Neuron (in vitro differentiated cells): ENCODE results near the gene ZDHHC7.
"Not testable (repeated sequence)": the region's sequence is repeated elsewhere in the genome, so short reads cannot be mapped to it uniquely, and the experiment has no call there.

Experiments
- H2AFZ ChIP-seq: one replicate; pipeline ENCODE4 v1.6.1; 2013; ENCODE audit warnings: low read depth, mild to moderate bottlenecking, inconsistent platforms, low read length, moderate library complexity
- H3K27me3 ChIP-seq: one replicate; pipeline ENCODE4 v1.6.1; 2013; ENCODE audit warnings: low read length; ENCODE audit not compliant: insufficient read depth
- H3K36me3 ChIP-seq: one replicate; pipeline ENCODE4 v1.6.1; 2013; ENCODE audit warnings: low read length; ENCODE audit not compliant: insufficient read depth
- H3K4me1 ChIP-seq: one replicate; pipeline ENCODE4 v1.6.1; 2013; ENCODE audit warnings: low read length; ENCODE audit not compliant: insufficient read depth
- H3K4me3 ChIP-seq: 2 replicates; pipeline ENCODE4 v1.5.1; 2013; ENCODE audit warnings: mild to moderate bottlenecking, low read length, moderate library complexity
- H3K9me3 ChIP-seq: one replicate; pipeline ENCODE4 v1.6.1; 2013; ENCODE audit warnings: low read length

Gene ZDHHC7

DNA sequence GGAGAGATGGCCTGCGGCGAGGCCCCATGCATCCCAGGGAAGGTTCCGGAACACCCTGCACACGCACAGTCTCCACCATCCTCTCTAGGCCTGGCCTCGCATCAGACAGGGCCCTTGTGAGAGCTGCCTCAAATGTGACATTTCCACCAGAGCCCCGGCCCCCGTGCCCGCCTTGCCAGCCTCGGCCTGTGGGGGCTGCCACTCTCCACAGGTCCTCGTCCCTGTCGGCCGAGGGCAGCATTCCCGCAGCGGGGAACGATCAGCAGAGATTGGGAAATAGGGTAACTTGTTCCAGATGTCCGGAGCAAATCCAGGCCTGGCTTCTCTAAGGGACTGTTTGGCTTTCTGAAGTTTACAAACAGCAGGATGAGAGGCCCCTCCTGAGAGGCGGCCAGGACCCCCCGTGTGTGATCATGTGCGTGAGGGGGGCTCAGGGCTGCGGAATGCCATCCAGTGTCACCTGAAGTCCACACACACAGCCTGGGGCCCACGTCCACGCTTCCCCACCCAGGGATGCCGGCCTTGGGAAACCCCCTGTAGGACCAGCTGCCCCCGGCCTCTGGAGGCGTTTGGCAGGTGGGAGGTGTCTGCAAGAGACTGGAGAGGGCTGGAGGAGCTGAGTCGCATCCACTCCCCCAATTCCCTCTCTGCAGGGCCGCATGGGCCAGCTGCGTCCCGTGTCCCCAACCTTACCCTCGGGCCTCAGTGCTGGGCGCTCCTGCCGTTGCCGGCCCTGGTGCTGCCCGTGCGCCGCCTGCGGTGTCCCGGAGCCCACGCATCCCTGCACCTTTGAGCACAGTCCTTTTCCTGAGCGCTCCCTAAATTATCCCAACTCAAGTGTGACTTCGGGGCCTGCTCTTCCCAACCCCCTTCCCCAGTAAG lies 70.4 kb downstream of the ZDHHC7 start:
- Histone ChIP-seq H3K9me3 (peaks cover 5% of the 10 kb centered on the region), H3K4me3 (no peak overlapping the region), H3K27me3 (peaks cover 16% of the 10 kb centered on the region), H3K36me3 (no peaks in the 10 kb centered on the region), H3K4me1 (no peaks in the 10 kb centered on the region), H2AFZ (no peak overlapping the region)

DNA sequence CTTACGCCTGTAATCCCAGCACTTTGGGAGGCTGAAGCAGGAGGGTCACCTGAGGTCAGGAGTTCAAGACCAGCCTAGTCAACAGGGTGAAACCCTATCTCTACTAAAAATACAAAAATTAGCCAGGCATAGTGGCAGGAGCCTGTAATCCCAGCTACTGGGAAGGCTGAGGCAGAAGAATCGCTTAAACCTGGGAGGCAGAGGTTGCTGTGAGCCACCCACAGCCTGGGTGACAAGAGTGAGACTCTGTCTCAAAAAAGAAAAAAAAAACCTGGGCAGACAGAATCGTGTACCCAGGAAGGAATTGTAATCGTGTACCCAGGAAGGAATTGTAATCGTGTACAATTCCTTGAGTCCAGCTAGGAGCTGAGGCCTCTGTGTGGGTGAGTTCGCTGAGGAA lies 72.7 kb downstream of the ZDHHC7 start:
- not testable (repeated sequence) for H3K9me3 ChIP-seq, H3K4me1 ChIP-seq, H3K36me3 ChIP-seq, H2AFZ ChIP-seq, H3K4me3 ChIP-seq
- peaks cover 19% of the 10 kb centered on the region for H3K27me3 ChIP-seq

DNA sequence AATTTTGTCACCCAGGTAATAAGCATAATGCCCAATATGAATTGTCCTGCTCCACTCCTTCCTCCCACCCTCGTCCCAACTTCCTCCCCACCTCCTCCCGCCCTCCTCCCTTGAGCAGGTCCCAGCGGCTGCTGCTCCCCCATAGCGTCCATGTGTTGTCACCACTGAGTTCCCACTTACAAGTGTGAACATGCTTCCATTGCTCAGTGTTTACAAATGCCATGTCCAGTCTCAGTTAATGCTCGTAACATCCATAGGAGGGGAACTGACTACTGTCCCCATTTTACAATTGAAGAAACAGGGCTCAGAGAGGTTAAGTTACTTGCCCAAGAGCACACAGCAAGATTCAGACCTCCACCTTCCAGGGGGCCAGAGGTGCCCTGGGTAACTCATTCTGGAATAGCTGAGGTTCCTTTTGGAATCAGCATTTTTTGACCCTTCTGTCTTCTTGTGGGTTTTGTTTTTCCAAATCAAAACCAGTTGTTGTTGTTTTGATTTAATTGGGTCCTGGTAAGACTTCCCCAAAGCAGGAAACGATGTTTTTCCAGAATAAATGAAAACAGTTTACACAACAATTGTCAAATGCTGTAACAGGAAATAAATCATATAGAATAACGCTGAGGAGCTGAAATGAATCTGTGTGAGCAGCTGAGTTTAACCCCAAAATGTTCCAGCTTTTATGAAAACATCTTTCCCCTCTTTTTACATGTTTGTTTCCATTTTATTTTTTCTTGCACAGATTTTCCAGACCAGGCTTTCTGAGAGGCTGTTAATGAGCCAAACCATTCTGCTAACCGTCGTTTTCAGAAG lies 73.9 kb downstream of the ZDHHC7 start:
- H3K27me3 ChIP-seq, result peaks cover 25% of the 10 kb centered on the region
- H3K9me3 ChIP-seq, result peaks cover 4% of the 10 kb centered on the region
- no peak overlapping the region for H3K4me3 ChIP-seq
- H3K36me3 ChIP-seq, result no peaks in the 10 kb centered on the region
- no peaks in the 10 kb centered on the region for H3K4me1 ChIP-seq
- no peak overlapping the region for H2AFZ ChIP-seq

DNA sequence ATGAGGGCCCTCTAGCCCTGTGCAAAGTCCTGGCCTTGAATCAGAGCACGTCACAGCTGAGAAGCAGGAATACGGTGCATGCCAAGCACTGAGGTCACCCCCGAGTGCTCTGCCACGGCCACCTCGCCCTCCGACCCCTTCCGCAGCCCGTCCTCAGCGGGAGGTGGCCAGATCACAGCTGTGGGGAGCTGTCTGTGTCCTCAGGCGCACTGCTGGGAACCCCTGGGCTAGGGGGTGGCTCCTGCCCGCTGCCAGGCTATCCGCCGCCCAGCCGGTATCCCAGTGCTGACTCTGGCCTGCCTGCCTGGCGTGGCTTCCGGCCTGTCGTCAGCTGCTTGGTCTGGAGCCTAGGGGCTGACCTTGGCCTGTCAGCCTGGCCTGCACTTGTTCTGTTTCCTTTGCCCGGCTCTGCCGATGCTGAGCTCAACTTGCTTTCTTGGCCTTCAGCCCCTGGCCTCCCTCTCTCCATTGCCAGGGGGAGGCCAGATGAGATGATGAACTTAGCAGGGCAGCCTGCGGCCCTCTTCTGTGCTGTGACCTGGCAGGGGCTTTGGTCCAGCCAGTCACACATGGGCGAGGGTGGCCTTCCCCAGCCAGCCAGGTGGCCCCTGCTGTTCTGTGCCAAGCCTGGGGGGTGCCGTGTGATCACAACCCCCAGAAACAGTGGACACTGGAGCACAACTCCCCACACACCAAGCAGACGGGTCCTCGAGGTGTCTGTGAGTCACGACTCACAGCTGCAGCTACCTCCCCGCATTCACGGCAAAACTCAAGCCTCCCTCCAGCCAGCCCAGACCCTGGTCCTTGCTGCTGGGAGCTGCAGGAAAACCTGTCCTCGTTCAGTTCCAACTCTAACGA lies 77.3 kb downstream of the ZDHHC7 start:
- no peaks in the 10 kb centered on the region for H3K9me3 ChIP-seq
- no peak overlapping the region for H2AFZ ChIP-seq
- H3K36me3 ChIP-seq, result no peaks in the 10 kb centered on the region
- H3K27me3 ChIP-seq, result peaks cover 24% of the 10 kb centered on the region
- H3K4me1 ChIP-seq, result no peaks in the 10 kb centered on the region
- no peak overlapping the region for H3K4me3 ChIP-seq

DNA sequence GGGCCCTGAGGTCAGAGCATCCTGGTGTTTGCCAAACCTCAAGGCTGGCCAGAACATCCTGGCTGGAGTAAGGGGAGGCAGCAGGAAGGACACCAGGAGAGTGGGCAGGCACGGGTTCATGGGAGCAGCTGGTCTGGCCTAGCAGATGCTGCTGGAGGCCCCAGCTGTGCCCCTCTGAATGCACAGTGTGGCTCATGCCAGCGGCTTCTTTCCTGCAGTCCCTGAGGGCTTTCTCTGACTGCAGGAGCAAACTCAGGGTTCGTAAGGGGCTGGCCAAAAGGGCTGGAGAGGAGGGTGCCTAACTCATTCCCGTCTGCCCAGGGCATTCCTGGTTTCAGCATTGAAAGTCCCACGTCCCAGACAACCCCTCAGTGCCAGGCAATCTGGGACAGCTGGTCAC lies 78.7 kb downstream of the ZDHHC7 start:
- Histone ChIP-seq H3K36me3 (no peaks in the 10 kb centered on the region), H3K9me3 (no peaks in the 10 kb centered on the region), H3K4me3 (no peak overlapping the region), H3K27me3 (peaks cover 27% of the 10 kb centered on the region), H3K4me1 (no peaks in the 10 kb centered on the region), H2AFZ (no peak overlapping the region)

DNA sequence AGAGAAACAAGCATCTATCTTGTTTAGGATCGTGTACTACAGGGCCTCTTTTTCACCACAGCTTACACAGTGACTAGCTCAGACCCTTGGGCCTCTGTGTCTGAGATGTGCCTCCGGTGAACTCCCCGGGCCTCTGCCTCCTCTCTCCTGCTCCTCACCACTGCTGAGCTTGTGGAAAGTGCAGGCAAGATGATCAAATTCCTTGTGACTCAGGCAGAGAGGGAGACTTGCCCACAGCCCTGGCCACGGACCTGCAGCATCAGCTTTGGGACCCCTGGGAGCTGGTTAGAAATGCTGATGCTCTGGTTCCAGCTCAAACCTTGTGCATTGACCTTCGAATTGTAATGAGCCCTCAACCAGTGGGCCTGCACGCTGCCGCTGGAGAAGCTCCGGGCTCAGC lies 79.8 kb downstream of the ZDHHC7 start:
- Histone ChIP-seq H3K9me3 (no peaks in the 10 kb centered on the region), H3K27me3 (peaks cover 27% of the 10 kb centered on the region), H3K36me3 (no peaks in the 10 kb centered on the region), H2AFZ (no peak overlapping the region), H3K4me1 (no peaks in the 10 kb centered on the region), H3K4me3 (no peak overlapping the region)

DNA sequence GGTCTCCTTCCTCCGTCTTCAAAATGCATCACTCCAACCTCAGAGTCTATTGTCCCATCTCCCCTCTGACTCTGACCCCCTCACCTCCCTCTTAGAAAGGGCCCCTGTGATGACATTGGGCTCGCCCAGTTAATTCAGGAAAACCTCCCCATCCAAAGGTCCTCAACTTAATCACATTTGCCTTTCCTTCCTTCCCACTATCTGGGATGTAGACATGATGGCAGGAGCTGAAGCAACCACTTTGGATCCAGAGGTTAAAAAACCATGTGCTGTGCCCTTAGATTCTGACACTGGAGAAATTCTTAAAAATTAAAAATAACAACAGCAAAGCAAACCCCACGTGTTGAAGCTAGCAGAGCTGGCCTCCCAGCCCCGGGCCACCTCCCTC lies 80.2 kb downstream of the ZDHHC7 start:
- Histone ChIP-seq H3K4me1 (no peaks in the 10 kb centered on the region), H2AFZ (no peak overlapping the region), H3K9me3 (no peaks in the 10 kb centered on the region), H3K4me3 (no peak overlapping the region), H3K27me3 (peaks cover 27% of the 10 kb centered on the region), H3K36me3 (no peaks in the 10 kb centered on the region)

DNA sequence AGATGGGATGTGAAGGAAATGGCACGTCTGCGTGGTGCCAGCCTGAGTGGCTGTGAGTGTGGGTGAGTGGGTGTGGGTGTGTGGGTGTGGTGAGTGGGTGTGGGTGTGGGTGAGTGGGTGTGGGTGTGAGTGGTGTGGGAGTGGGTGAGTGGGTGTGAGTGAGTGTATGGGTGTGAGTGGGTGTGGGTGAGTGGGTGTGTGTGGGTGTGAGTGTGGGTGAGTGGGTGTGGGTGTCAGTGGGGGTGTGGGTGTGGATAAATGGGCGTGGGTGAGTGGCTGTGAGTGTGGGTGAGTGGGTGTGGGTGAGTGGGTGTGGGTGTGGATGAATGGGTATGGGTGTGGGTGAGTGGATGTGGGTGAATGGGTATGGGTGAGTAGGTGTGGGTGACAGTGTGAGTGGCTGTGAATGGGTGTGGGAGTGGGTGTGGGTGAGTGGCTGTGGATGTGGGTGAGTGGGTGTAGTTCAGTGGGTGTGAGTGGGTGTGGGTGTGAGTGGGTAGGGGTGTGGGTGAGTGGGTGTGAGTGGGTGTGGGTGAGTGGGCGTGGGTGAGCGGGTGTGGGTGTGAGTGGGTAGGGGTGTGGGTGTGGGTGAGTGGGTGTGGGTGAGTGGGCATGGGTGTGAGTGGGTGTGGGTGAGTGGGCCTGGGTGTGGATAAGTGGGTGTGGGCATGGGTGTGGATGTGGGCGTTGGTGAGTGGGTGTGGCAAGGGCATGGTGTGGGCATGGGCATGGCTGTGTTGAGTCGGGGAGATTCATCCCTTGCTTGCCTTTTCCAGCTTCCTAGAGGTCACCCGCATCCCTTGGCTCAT lies 80.8 kb downstream of the ZDHHC7 start:
- H2AFZ ChIP-seq, result no peak overlapping the region
- H3K27me3 ChIP-seq, result peaks cover 27% of the 10 kb centered on the region
- H3K9me3 ChIP-seq, result no peaks in the 10 kb centered on the region
- no peaks in the 10 kb centered on the region for H3K36me3 ChIP-seq
- no peak overlapping the region for H3K4me3 ChIP-seq
- H3K4me1 ChIP-seq, result no peaks in the 10 kb centered on the region

DNA sequence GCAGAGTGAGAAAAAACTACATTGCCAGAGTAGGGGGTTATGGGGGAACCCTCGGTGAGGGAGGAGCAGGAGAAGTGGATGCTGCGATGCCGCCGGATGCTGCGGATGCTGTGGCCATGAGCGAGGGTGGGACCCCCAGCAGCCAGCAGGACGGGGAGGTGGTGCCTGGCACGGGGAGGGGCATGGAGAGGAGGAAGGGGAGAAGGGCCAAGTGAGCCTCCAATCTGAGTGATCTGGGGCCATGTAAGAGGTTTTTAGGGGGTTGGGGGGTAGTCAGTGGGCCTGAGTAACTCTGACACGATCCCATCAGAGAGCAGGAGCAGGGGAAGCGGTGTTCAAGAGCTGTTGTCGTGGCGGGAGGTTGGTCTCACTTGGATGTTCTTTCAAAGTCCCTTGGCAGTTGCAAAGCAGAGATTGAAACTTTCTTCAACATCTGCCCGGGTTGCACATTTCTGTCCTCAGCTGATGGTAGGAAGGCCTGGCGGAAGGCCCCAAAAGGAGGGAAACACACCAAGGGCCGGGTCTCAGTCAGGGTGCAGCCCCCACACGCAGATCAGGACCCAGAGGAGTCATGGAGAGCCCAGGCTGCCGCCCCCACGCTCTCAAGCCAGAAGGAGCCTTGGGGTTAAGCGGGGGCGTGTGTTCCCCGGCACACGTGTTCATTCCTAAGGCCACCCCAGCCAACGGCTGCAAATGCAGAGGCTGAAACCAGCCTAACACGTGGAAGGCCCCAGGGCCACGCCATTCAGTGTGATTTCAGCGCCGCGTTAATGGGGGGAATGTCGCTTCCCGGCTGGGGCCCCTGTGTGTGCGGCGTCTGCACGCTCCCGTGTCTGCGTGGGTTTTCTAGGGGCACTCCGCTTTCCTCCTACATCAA lies 81.7 kb downstream of the ZDHHC7 start:
- Histone ChIP-seq H3K36me3 (no peaks in the 10 kb centered on the region), H2AFZ (no peak overlapping the region), H3K9me3 (no peaks in the 10 kb centered on the region), H3K27me3 (peaks cover 27% of the 10 kb centered on the region), H3K4me1 (no peaks in the 10 kb centered on the region), H3K4me3 (no peak overlapping the region)

DNA sequence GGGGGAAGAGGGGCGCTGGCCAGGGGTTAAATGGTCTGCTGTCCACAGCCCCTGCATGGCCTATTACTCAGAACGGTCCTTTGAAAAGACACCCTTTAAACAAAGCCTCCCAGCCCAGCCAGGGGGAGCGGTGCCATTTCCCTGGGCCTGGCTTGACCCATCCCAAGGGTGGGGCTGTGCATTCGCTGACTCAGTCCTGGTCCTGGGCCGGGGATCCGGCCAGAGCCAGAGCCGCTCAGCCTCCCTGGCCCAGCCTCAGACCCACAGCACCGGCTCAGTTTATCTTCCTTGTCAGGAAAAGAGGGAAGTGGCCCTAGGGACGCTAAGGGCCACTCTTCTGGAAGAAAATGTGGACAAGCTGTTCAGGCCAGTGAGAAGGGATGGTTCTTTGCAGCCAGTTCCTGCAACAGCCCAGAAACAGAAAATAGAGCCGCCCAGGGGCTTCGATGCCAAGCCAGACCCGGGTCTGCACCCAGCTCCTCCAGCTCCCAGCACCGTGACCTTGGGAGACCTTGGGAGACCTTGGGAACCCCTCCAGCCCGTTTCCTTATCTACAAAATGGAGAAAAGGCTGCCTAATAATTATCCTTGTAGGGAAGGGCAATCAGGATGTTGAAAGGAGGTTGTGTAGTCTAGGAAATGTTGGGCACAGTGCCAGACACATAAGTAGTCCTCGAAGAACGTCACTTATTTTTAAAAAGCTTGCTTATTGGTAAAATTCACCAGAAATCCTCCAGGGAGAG lies 82.5 kb downstream of the ZDHHC7 start:
- H3K4me3 ChIP-seq, result no peak overlapping the region
- H3K27me3 ChIP-seq, result peaks cover 22% of the 10 kb centered on the region
- H2AFZ ChIP-seq, result no peak overlapping the region
- H3K4me1 ChIP-seq, result no peaks in the 10 kb centered on the region
- no peaks in the 10 kb centered on the region for H3K36me3 ChIP-seq
- no peaks in the 10 kb centered on the region for H3K9me3 ChIP-seq
